SU-DHL-6 (cell line): ENCODE data around the gene TRRAP.

Source experiments
- H2AFZ ChIP-seq: fragments of 200-600 bp; sonication (generic); 2 replicates; pipeline ENCODE4 v1.6.1; 2014; ENCODE audit warnings: low read depth, mild to moderate bottlenecking, moderate library complexity, mixed read lengths, antibody characterized with exemption, low read length; ENCODE audit not compliant: severe bottlenecking
- H3F3A ChIP-seq: fragments of 200-600 bp; shearing (Covaris generic); 2 replicates; pipeline ENCODE4 v1.6.0; 2016; ENCODE audit warnings: antibody characterized with exemption, mild to moderate bottlenecking; ENCODE audit not compliant: insufficient read depth
- H3K27ac ChIP-seq: fragments of 200-600 bp; sonication (generic); 2 replicates; pipeline ENCODE4 v1.5.1; 2016; ENCODE audit warnings: low read depth, mild to moderate bottlenecking, low read length, moderate library complexity, mixed read lengths
- H3K27me3 ChIP-seq: fragments of 200-600 bp; sonication (generic), shearing (Covaris generic); 2 replicates; pipeline ENCODE4 v1.6.0; 2014; ENCODE audit warnings: mild to moderate bottlenecking, low read length
- H3K36me3 ChIP-seq: fragments of 200-600 bp; sonication (generic); 2 replicates; pipeline ENCODE4 v1.6.1; 2014; ENCODE audit warnings: mild to moderate bottlenecking, low read length, mixed read lengths
- H3K4me2 ChIP-seq: fragments of 300-600, 200-600 bp; shearing (Covaris generic), sonication (generic); 2 replicates; pipeline ENCODE4 v1.6.0; 2014; ENCODE audit warnings: low read length, low read depth, mild to moderate bottlenecking; ENCODE audit not compliant: poor library complexity, severe bottlenecking
- H3K4me3 ChIP-seq: fragments of 200-600 bp; sonication (generic); 2 replicates; pipeline ENCODE4 v1.5.1; 2014; ENCODE audit warnings: antibody characterized with exemption, low read length, mild to moderate bottlenecking, mixed read lengths; ENCODE audit not compliant: insufficient read depth, poor library complexity, severe bottlenecking
- H3K79me2 ChIP-seq: fragments of 200-600 bp; sonication (generic); 2 replicates; pipeline ENCODE4 v1.6.1; 2014; ENCODE audit warnings: mild to moderate bottlenecking, low read length, moderate library complexity; ENCODE audit not compliant: insufficient read depth
- H3K9ac ChIP-seq: fragments of 200-600 bp; sonication (generic); 2 replicates; pipeline ENCODE4 v1.7.0; 2014; ENCODE audit warnings: mild to moderate bottlenecking, low read length
- H3K9me2 ChIP-seq: fragments of 200-600 bp; sonication (generic); replicated peaks from 2 replicates; pipeline ENCODE4 v1.6.1; 2014; ENCODE audit warnings: low read length; ENCODE audit not compliant: insufficient read depth
- H3K9me3 ChIP-seq: fragments of 200-600 bp; sonication (generic); 2 replicates; pipeline ENCODE4 v1.6.1; 2014; ENCODE audit warnings: low read length, mixed read lengths; ENCODE audit not compliant: insufficient read depth
- H4K20me1 ChIP-seq: fragments of 200-600 bp; sonication (generic); 2 replicates; pipeline ENCODE4 v1.6.1; 2014; ENCODE audit warnings: low read depth, mild to moderate bottlenecking, antibody characterized with exemption, low read length, moderate library complexity, mixed read lengths
- EZH2phosphoT487 ChIP-seq: fragments of 200-600 bp; sonication (generic), shearing (Covaris generic); conservative IDR thresholded peaks from 2 replicates; pipeline ENCODE4 v1.6.1; 2018; ENCODE audit warnings: mild to moderate bottlenecking, antibody characterized with exemption, low read length, moderate library complexity, mixed read lengths
- TF ChIP-seq, protein P1 (sequence below): fragments of 200-600 bp; sonication (generic); IDR thresholded peaks from one replicate; pipeline ENCODE4 v1.5.1; 2017; ENCODE audit warnings: antibody characterized with exemption, mild to moderate bottlenecking, low read length, moderate library complexity; ENCODE audit not compliant: insufficient read depth, poor library complexity, severe bottlenecking

Gene TRRAP

DNA sequence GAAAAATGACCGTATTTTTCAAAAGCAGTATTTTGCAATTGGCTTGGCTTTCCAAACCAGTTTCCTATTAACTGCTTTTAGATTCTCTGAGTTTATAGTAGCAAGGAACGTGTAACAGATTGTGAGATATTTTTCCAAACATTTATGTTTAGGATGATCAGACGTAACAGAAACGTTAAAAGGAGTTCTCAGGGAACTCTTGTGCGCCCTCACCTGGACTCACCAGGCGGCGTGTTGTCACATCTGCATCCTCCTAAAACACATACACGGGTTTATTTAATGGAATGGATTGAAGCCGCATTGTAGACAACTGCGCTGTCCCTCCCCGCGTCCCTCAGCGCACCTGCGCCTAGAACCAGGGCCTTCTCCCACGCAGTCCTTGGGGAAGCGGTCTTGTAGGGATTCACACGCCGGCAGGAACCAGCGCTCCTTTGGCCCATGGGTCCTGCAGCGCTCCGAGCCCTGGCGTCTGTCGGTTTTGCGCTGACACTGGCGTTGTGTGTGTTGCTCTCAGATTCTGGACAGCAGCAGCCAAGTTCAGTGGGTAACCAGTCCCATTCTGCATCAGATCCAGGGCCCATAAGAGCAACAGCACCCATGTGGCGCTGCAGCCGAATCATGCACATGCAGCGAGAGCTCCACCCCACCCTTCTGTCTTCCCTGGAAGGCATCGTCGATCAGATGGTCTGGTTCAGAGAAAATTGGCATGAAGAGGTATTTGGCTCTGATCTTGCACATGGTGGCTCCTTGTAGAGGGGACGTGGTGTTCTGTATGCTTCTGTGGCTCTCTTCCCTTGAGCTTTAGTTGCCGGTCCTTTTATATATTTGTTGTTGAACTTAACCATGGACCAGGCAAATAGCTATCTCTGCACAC, 114.9 kb downstream of the TRRAP start:
- no peaks in the 10 kb centered on the region for H3K9me2 ChIP-seq
- no peak overlapping the region for H2AFZ ChIP-seq
- no peaks in the 10 kb centered on the region for H3K79me2 ChIP-seq
- peaks cover 16% of the 10 kb centered on the region; the same call in 1 of the 2 replicates for H3K36me3 ChIP-seq
- no peak overlapping the region for H3K4me3 ChIP-seq
- TF ChIP-seq EZH2phosphoT487, result no peak
- TF ChIP-seq, protein P1, sequence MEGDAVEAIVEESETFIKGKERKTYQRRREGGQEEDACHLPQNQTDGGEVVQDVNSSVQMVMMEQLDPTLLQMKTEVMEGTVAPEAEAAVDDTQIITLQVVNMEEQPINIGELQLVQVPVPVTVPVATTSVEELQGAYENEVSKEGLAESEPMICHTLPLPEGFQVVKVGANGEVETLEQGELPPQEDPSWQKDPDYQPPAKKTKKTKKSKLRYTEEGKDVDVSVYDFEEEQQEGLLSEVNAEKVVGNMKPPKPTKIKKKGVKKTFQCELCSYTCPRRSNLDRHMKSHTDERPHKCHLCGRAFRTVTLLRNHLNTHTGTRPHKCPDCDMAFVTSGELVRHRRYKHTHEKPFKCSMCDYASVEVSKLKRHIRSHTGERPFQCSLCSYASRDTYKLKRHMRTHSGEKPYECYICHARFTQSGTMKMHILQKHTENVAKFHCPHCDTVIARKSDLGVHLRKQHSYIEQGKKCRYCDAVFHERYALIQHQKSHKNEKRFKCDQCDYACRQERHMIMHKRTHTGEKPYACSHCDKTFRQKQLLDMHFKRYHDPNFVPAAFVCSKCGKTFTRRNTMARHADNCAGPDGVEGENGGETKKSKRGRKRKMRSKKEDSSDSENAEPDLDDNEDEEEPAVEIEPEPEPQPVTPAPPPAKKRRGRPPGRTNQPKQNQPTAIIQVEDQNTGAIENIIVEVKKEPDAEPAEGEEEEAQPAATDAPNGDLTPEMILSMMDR, result no peak
- no peak overlapping the region for H3K9ac ChIP-seq
- H3K27ac ChIP-seq, result no peak overlapping the region
- H3K4me2 ChIP-seq, result no peak overlapping the region
- no peaks in the 10 kb centered on the region for H4K20me1 ChIP-seq
- H3K9me3 ChIP-seq, result no peaks in the 10 kb centered on the region
- H3K27me3 ChIP-seq, result no peaks in the 10 kb centered on the region
- no peaks in the 10 kb centered on the region for H3F3A ChIP-seq

DNA sequence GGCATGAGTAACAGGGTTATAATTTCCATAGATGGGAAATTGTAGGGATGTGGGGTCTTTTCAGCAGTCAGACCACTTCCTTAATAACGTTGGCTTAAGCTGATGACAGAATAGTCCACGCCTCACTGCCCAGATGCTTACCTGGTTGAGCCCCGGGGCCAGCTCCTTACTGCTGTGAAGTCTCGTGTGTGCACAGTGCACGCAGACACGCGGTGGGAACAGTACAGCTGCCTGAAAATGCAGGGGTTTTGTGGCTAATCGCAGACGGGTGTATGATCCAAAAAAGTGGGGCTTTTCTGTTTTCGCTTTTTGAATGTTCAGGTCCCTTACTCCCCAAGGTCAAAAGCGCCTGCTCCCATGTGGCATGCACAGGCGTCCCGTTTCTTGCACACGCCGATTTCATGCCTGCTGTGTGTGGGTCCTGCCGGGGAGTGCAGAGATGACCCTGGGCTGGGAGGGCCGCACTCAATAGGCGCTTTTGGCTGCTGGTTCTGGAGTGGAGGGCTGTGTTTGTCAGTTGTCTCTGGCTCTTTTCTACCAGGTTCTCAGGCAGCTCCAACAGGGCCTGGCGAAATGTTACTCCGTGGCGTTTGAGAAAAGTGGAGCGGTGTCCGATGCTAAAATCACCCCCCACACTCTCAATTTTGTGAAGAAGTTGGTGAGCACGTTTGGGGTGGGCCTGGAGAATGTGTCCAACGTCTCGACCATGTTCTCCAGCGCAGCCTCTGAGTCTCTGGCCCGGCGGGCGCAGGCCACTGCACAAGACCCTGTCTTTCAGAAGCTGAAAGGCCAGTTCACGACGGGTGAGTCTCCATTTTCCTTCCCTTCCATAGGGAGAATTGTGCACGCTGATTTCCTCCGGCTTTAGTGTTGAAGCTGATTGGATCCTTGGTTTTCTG, 116.0 kb downstream of the TRRAP start:
- H3K4me3 ChIP-seq, result no peak overlapping the region
- TF ChIP-seq, protein P1, result no peak
- TF ChIP-seq EZH2phosphoT487, result no peak
- no peak overlapping the region for H3K27ac ChIP-seq
- no peaks in the 10 kb centered on the region for H3F3A ChIP-seq
- H3K36me3 ChIP-seq, result peaks cover 13% of the 10 kb centered on the region; the same call in 1 of the 2 replicates
- H3K27me3 ChIP-seq, result no peaks in the 10 kb centered on the region
- H3K9me3 ChIP-seq, result no peaks in the 10 kb centered on the region
- no peak overlapping the region for H3K9ac ChIP-seq
- no peak overlapping the region for H2AFZ ChIP-seq
- no peaks in the 10 kb centered on the region for H3K79me2 ChIP-seq
- no peaks in the 10 kb centered on the region for H4K20me1 ChIP-seq
- H3K9me2 ChIP-seq, result no peaks in the 10 kb centered on the region
- no peak overlapping the region for H3K4me2 ChIP-seq

DNA sequence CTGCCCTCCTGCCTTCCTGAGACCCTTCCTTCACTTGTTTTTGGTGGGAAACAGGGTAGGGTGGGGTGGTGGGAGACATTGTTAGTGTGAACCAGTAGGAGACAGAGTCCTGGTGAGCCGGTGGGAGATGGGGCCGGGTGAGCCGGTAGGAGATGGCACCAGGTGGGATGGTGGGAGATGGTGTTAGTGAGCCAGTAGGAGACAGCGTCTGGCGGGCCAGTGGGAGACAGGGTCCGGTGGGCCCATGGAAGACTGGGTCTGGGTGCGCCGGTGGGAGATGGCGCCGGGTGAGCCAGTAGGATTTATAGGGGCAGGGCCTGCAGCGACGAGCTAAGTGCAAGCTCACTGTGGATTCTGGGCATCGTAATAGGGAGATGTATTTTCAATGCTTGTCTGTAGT, 116.8 kb downstream of the TRRAP start:
- Histone ChIP-seq H3K9me2 (no peaks in the 10 kb centered on the region), H4K20me1 (no peaks in the 10 kb centered on the region), H3K27me3 (no peaks in the 10 kb centered on the region), H3K9ac (no peak overlapping the region), H3K9me3 (no peaks in the 10 kb centered on the region), H2AFZ (no peak overlapping the region), H3K36me3 (peaks cover 13% of the 10 kb centered on the region; the same call in 1 of the 2 replicates), H3K27ac (no peak overlapping the region), H3F3A (no peaks in the 10 kb centered on the region), H3K4me3 (no peak overlapping the region), H3K79me2 (no peaks in the 10 kb centered on the region), H3K4me2 (no peak overlapping the region)
- no peak for TF ChIP-seq EZH2phosphoT487
- TF ChIP-seq, protein P1, result no peak
